ENCODE data around the gene RBM4B. TPM values are rescaled to one million over a fixed set of nuclear protein-coding genes. Genes with fewer than 3 reads are reported as not detected.

RBM4B gene
- total RNA-seq, 2 donors from 2014 or later: 9.0 to 9.7 TPM

- Histone ChIP-seq H3K4me3 (peak within 1 kb of the TSS; percentile 83 to 85), H3K27ac (peak within 1 kb of the TSS; percentile 98 to 99), H3K9me3 (no peaks in the 10 kb centered on the region), H3K36me3 (peaks cover 7% of the 10 kb centered on the region), H3K27me3 (no peaks in the 10 kb centered on the region), H3K4me1 (peaks cover 0 to 47% of the 10 kb centered on the region in 2 donors)
- TF ChIP-seq CTCF (IDR thresholded peaks at IDR 0.05): no peak
- DNase-seq (ENCODE audit: low spot score): peak; percentile 99
Observed at GRCh38 chr11:66616379-66617154, 61.1 kb downstream of the RBM4B start, which contains the start of gene RBM14. Gene RBM14 (plus strand): TSS chr11:66616630. CDS start chr11:66616721, 91 bp downstream.

Other genes starting within 250 kb of the RBM4B start
- gene MRPL11, start 239.0 kb downstream of the RBM4B start, total RNA-seq: 10 to 100 TPM; 33.1 to 54.4 TPM
- 10 to 100 TPM; 12.7 to 20.7 TPM for gene PELI3, start 211.0 kb downstream of the RBM4B start, total RNA-seq
- 10 to 100 TPM in 1 of 2 donors, 1 to 10 TPM in 1; 8.2 to 11.1 TPM for gene DPP3, start 197.5 kb downstream of the RBM4B start, total RNA-seq
- 10 to 100 TPM; 37.0 to 38.7 TPM for gene BBS1, start 167.3 kb downstream of the RBM4B start, total RNA-seq
- 10 to 100 TPM; 10.9 to 16.5 TPM for gene ZDHHC24, start 131.8 kb downstream of the RBM4B start, total RNA-seq
- not detected for gene ACTN3, start 131.0 kb downstream of the RBM4B start, total RNA-seq
- 100 to 1,000 TPM in 1 of 2 donors, 10 to 100 TPM in 1; 79.1 to 124 TPM for gene CTSF, start 109.3 kb downstream of the RBM4B start, total RNA-seq
- under 1 TPM; 0.26 to 0.86 TPM for gene CCDC87, start 84.8 kb downstream of the RBM4B start, total RNA-seq
- 10 to 100 TPM; 13.8 to 18.6 TPM for gene CCS, start 84.7 kb downstream of the RBM4B start, total RNA-seq
- 10 to 100 TPM; 27.5 to 34.3 TPM for gene RBM14, start 61.3 kb downstream of the RBM4B start, total RNA-seq
- gene RBM4, start 39.2 kb downstream of the RBM4B start, total RNA-seq: 10 to 100 TPM; 51.4 to 53.8 TPM
- 1 to 10 TPM; 3.3 to 7.7 TPM for gene SPTBN2, start 51.3 kb upstream of the RBM4B start, total RNA-seq
- gene RCE1, start 165.6 kb upstream of the RBM4B start, total RNA-seq: 1 to 10 TPM; 6.4 to 8.1 TPM
- gene LRFN4, start 179.2 kb upstream of the RBM4B start, total RNA-seq: 10 to 100 TPM in 1 of 2 donors, 1 to 10 TPM in 1; 8.6 to 13.2 TPM

Measured in right atrium auricular region (tissue), 2 donors.